Measurements from ENCODE around the gene CHRM2. TPM values are rescaled to one million over a fixed set of nuclear protein-coding genes. Genes with fewer than 3 reads are reported as not detected.

Gene CHRM2
- polyA plus RNA-seq, 1 donor (not counting 4 experiments of a cell fraction or from before 2014, with no cell fraction given) = not detected

DNA sequence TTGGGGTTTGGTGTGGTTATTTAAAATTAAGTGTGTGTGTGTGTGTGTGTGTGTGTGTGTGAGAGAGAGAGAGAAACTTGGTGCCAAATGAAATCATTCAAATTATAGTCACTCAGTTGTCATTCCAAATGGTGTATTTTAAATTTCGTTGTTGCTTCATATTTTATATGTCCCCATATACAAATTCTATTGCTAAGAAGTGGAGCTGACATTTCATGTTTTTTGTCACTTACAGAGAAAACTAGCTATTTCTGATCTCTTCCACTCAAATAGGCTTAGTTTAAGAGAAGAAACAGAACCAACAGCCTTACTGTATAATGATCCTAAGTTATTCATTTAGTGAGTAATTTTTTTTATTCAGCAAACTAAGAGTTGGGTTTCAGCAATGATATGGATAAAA, 42.3 kb downstream of the CHRM2 start:
- no peak for DNase-seq (ENCODE audit: low read depth, low spot score)
- Histone ChIP-seq H3K36me3 (ENCODE audit: control insufficient read depth in 2 of 2, extremely low read depth in 1 of 2, insufficient read depth in 2 of 2, low read length in 2 of 2) (no peaks in the 10 kb centered on the region), H3K27me3 (ENCODE audit: control insufficient read depth, extremely low read depth, insufficient read depth, low read length) (no peaks in the 10 kb centered on the region), H3K4me3 (ENCODE audit: control insufficient read depth in 2 of 3, extremely low read depth in 1 of 3, insufficient read depth in 2 of 3, low read depth in 1 of 3, low read length in 3 of 3) (no peak overlapping the region), H3K9me1 (ENCODE audit: control insufficient read depth, extremely low read depth, insufficient read depth, low read length) (no peaks in the 10 kb centered on the region), H3K4me1 (ENCODE audit: control insufficient read depth, extremely low read depth, insufficient read depth, low read length) (no peaks in the 10 kb centered on the region), H3K4me2 (ENCODE audit: control insufficient read depth, extremely low read depth, insufficient read depth, low read depth, low read length) (no peak overlapping the region), H3K9me3 (ENCODE audit: control insufficient read depth, low read depth, low read length) (no peaks in the 10 kb centered on the region), H2AFZ (ENCODE audit: control insufficient read depth, low read length) (no peak overlapping the region), H4K20me1 (ENCODE audit: control insufficient read depth, extremely low read depth, insufficient read depth, low read length) (no peaks in the 10 kb centered on the region), H3K79me2 (ENCODE audit: control insufficient read depth, insufficient read depth, low read length) (no peaks in the 10 kb centered on the region), H3K9ac (ENCODE audit: control insufficient read depth, extremely low read depth, insufficient read depth, low read length) (no peak overlapping the region), H3K27ac (ENCODE audit: control insufficient read depth, insufficient read depth, low read length) (no peak overlapping the region)
- dilution Hi-C loops (cut with MboI; ENCODE audit: extremely low pct_ligation_motif_present, low sequenced_read_pairs) = no loop called here
- TF ChIP-seq, protein P1, sequence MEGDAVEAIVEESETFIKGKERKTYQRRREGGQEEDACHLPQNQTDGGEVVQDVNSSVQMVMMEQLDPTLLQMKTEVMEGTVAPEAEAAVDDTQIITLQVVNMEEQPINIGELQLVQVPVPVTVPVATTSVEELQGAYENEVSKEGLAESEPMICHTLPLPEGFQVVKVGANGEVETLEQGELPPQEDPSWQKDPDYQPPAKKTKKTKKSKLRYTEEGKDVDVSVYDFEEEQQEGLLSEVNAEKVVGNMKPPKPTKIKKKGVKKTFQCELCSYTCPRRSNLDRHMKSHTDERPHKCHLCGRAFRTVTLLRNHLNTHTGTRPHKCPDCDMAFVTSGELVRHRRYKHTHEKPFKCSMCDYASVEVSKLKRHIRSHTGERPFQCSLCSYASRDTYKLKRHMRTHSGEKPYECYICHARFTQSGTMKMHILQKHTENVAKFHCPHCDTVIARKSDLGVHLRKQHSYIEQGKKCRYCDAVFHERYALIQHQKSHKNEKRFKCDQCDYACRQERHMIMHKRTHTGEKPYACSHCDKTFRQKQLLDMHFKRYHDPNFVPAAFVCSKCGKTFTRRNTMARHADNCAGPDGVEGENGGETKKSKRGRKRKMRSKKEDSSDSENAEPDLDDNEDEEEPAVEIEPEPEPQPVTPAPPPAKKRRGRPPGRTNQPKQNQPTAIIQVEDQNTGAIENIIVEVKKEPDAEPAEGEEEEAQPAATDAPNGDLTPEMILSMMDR (optimal IDR thresholded peaks at IDR 0.05 in 1 of 3, IDR thresholded peaks at IDR 0.05 in 1 of 3, conservative IDR thresholded peaks at IDR 0.05 in 1 of 3; ENCODE audit: extremely low read depth in 1 of 3, insufficient read depth in 2 of 3, low read length in 3 of 3) = no peak
- FAIRE-seq = no peak

DNA sequence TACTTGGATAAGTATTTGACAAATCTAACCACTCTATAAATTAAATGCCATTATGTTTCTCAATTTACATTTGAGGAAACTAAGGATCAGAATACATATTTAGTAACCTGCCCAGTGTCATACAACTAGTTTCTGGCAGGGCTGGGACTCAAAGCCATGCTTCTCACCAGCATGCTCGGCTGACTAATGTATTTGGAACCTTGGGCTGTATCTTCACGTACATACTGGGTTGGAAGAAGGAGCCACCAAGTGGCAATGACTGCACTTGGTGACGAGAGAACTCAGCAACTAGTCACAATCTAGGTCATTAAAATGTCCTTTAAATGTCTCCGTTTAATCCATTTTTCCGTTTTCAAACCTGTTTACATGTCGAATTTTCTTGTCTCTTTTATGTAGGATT, 42.9 kb downstream of the CHRM2 start:
- Histone ChIP-seq H3K4me3 (ENCODE audit: control insufficient read depth in 2 of 3, extremely low read depth in 1 of 3, insufficient read depth in 2 of 3, low read depth in 1 of 3, low read length in 3 of 3) (no peak overlapping the region), H3K27ac (ENCODE audit: control insufficient read depth, insufficient read depth, low read length) (no peak overlapping the region), H3K9ac (ENCODE audit: control insufficient read depth, extremely low read depth, insufficient read depth, low read length) (no peak overlapping the region), H3K9me3 (ENCODE audit: control insufficient read depth, low read depth, low read length) (no peaks in the 10 kb centered on the region), H2AFZ (ENCODE audit: control insufficient read depth, low read length) (no peak overlapping the region), H3K9me1 (ENCODE audit: control insufficient read depth, extremely low read depth, insufficient read depth, low read length) (no peaks in the 10 kb centered on the region), H3K4me1 (ENCODE audit: control insufficient read depth, extremely low read depth, insufficient read depth, low read length) (no peaks in the 10 kb centered on the region), H3K79me2 (ENCODE audit: control insufficient read depth, insufficient read depth, low read length) (no peaks in the 10 kb centered on the region), H3K4me2 (ENCODE audit: control insufficient read depth, extremely low read depth, insufficient read depth, low read depth, low read length) (no peak overlapping the region), H3K36me3 (ENCODE audit: control insufficient read depth in 2 of 2, extremely low read depth in 1 of 2, insufficient read depth in 2 of 2, low read length in 2 of 2) (no peaks in the 10 kb centered on the region), H3K27me3 (ENCODE audit: control insufficient read depth, extremely low read depth, insufficient read depth, low read length) (no peaks in the 10 kb centered on the region), H4K20me1 (ENCODE audit: control insufficient read depth, extremely low read depth, insufficient read depth, low read length) (no peaks in the 10 kb centered on the region)
- dilution Hi-C loops (cut with MboI; ENCODE audit: extremely low pct_ligation_motif_present, low sequenced_read_pairs) = no loop called here
- DNase-seq (ENCODE audit: low read depth, low spot score) = no peak
- TF ChIP-seq EZH2 (IDR thresholded peaks at IDR 0.05; ENCODE audit: low read length) = no peak
- TF ChIP-seq, protein P1 (optimal IDR thresholded peaks at IDR 0.05 in 1 of 3, IDR thresholded peaks at IDR 0.05 in 1 of 3, conservative IDR thresholded peaks at IDR 0.05 in 1 of 3; ENCODE audit: extremely low read depth in 1 of 3, insufficient read depth in 2 of 3, low read length in 3 of 3) = no peak
- no peak for FAIRE-seq
